ENCODE results near the gene ADGRG1. TPM values are rescaled to one million over a fixed set of nuclear protein-coding genes. Genes with fewer than 3 reads are reported as not detected.

ADGRG1 gene
- total RNA-seq, 2 experiments from 2014 or later: 3.3 to 3.7 TPM

- Mint-ChIP-seq H3K27ac (peak overlapping the region; percentile 54), H3K4me3 (no peak overlapping the region), H3K9me3 (ENCODE audit: insufficient read depth) (no peaks in the 10 kb centered on the region), H3K4me1 (ENCODE audit: low read depth) (peaks cover 51% of the 10 kb centered on the region), H3K27me3 (ENCODE audit: low read depth) (no peaks in the 10 kb centered on the region), H3K36me3 (ENCODE audit: low read depth) (no peaks in the 10 kb centered on the region)
- CTCF ChIA-PET: interaction anchor here (0.8 to 7.7 kb wide), 7 partner anchors 8 to 37 kb away, joined by 3 to 105 read pairs (median 4); no protein-coding TSS in a partner anchor
- no peak for DNase-seq
- POLR2A ChIA-PET: interaction anchor here (1.2 to 1.5 kb wide), 2 partner anchors 13 to 120 kb away, joined by 3 read pairs; partner anchors contain the start of gene KATNB1
- ATAC-seq: peak; percentile 10
Observed at GRCh38 chr16:57614944-57615343, 13.5 kb upstream of the ADGRG1 start.

DNA sequence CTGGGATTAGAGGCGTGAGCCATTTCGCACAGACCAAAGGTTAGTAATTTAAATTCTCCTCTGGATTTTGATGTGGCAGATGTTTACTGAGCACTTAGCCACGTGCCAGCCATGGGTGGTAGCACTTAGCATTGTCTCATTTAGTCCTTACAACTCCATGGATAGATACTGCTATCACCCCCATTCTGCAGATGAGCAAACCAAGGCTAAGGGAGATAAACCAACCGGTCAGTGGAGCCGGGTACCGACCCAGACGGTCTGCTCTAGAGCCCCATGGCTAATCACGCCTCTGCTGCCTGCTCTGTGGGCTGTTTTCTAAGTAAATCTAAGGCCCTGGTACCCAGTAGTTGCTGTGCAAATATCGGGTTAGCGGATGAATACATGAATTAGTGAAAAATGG is 12.6 kb upstream of the ADGRG1 start:
- Mint-ChIP-seq H3K4me3 (no peak overlapping the region), H3K27ac (no peak overlapping the region), H3K9me3 (ENCODE audit: insufficient read depth) (no peaks in the 10 kb centered on the region), H3K27me3 (ENCODE audit: low read depth) (no peaks in the 10 kb centered on the region), H3K4me1 (ENCODE audit: low read depth) (peaks cover 43% of the 10 kb centered on the region), H3K36me3 (ENCODE audit: low read depth) (no peaks in the 10 kb centered on the region)
- no peak for DNase-seq
- POLR2A ChIA-PET: no interaction called here
- no peak for ATAC-seq
- CTCF ChIA-PET: interaction anchor here (0.8 to 7.7 kb wide), 3 partner anchors 7 to 25 kb away, joined by 3 to 105 read pairs (median 8); no protein-coding TSS in a partner anchor

GRCh38 chr16:57616241-57616640 is 12.2 kb upstream of the ADGRG1 start:
- H3K27me3 Mint-ChIP-seq (ENCODE audit: low read depth): no peaks in the 10 kb centered on the region
- POLR2A ChIA-PET: no interaction called here
- H3K4me1 Mint-ChIP-seq (ENCODE audit: low read depth): peaks cover 38% of the 10 kb centered on the region
- no peak overlapping the region for H3K27ac Mint-ChIP-seq
- CTCF ChIA-PET: interaction anchor here (1.1 to 7.7 kb wide), 3 partner anchors 17 to 40 kb away, joined by 3 to 105 read pairs (median 4); no protein-coding TSS in a partner anchor
- no peaks in the 10 kb centered on the region for H3K9me3 Mint-ChIP-seq (ENCODE audit: insufficient read depth)
- ATAC-seq (no peak), DNase-seq (no peak)
- no peak overlapping the region for H3K4me3 Mint-ChIP-seq
- no peaks in the 10 kb centered on the region for H3K36me3 Mint-ChIP-seq (ENCODE audit: low read depth)

DNA sequence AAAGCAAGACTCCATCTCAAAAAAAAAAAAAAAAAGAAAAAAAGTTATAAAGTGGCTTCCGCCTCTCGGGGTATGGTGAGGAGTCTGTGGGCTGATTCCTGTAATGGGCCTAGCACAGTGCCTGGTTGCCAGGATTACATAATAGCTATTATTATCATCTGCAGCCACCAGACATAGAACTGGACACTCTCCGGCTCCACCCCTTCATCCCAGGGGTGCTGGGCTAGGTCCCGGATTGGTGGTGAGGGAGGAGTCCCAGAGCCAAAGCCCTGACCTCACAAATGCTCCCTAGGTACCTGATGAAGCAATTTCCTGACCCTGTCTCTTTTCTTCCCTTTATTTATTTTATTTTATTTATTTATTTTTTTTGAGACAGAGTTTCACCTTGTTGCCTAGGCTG is 11.6 kb upstream of the ADGRG1 start:
- no peak for ATAC-seq
- Mint-ChIP-seq H3K4me3 (no peak overlapping the region), H3K4me1 (ENCODE audit: low read depth) (peaks cover 32% of the 10 kb centered on the region), H3K27ac (no peak overlapping the region), H3K27me3 (ENCODE audit: low read depth) (no peaks in the 10 kb centered on the region), H3K36me3 (ENCODE audit: low read depth) (no peaks in the 10 kb centered on the region), H3K9me3 (ENCODE audit: insufficient read depth) (no peaks in the 10 kb centered on the region)
- ChIA-PET CTCF (interaction anchor here (1.1 to 1.2 kb wide), 2 partner anchors 26 to 40 kb away, joined by 3 to 4 read pairs; no protein-coding TSS in a partner anchor), POLR2A (no interaction called here)
- no peak for DNase-seq

DNA sequence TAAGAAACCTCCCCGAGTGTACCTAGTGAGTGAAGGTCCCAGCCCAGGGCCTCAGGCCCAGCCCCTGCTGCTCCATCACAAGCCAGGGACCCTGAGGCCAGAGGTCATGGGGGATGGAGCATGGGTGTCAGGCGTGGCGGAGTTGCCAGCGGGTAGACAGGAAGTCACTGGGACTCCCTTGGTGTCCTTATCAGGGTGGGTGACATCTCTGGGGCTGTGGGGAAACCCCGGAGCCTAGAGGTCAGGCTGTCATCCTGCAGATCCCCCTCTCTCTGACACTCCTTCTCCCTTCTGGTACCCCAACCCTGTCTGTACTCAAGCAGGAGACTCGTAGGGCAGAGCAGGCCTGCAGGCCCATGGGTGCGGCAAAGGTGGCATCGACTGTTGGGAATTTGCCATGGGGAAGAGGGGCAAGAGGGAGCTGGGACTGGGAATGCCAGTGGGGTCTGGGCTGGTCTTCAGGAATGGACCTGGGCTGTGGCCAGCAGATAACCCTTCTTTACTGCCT is 10.8 kb upstream of the ADGRG1 start:
- Mint-ChIP-seq H3K27ac (peak overlapping the region; percentile 58), H3K4me1 (ENCODE audit: low read depth) (peaks cover 30% of the 10 kb centered on the region)
- CTCF ChIA-PET: interaction anchor here (1.1 kb wide), 1 partner anchor 27 kb away, joined by 4 read pairs; no protein-coding TSS in a partner anchor

GRCh38 chr16:57618296-57619132 is 9.9 kb upstream of the ADGRG1 start:
- Mint-ChIP-seq H3K4me3 (no peak overlapping the region), H3K9me3 (ENCODE audit: insufficient read depth) (no peaks in the 10 kb centered on the region), H3K4me1 (ENCODE audit: low read depth) (peaks cover 32% of the 10 kb centered on the region), H3K27me3 (ENCODE audit: low read depth) (no peaks in the 10 kb centered on the region), H3K36me3 (ENCODE audit: low read depth) (no peaks in the 10 kb centered on the region), H3K27ac (peak overlapping the region; percentile 58)
- ChIA-PET POLR2A (no interaction called here), CTCF (interaction anchor here (1.5 kb wide), 1 partner anchor 9 kb away, joined by 3 read pairs; no protein-coding TSS in a partner anchor)
- DNase-seq: no peak
- ATAC-seq: no peak

More for the DNA sequence above, 10.8 kb upstream of the ADGRG1 start:
- Mint-ChIP-seq H3K9me3 (ENCODE audit: insufficient read depth) (no peaks in the 10 kb centered on the region), H3K4me3 (no peak overlapping the region), H3K36me3 (ENCODE audit: low read depth) (no peaks in the 10 kb centered on the region), H3K27me3 (ENCODE audit: low read depth) (no peaks in the 10 kb centered on the region)
- ATAC-seq (no peak), DNase-seq (no peak)
- POLR2A ChIA-PET: no interaction called here

DNA sequence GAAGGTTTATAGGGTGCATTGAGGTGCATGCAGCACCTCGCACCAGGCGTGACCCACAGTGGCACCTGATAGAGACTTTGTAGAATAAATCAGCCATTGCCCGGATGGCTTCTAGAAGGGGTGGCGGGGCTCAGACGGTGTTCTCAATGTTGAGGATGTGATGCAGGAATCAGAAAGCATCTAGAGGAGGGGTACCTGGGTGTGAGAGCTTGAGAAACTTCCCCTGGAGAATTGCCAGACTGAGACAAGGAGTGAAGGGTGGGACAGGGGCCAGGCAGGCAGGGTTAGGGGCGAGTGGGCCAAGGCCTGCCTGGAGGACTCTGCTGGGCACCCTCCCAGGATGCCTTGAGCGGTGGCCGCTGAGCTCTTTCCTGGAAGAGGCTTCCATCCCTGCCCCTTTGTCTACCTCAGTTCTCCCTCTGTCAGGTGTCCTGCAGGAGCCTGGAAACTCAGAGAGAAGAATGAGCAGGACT is 9.3 kb upstream of the ADGRG1 start:
- H3K27ac Mint-ChIP-seq: peak overlapping the region; percentile 60
- POLR2A ChIA-PET: no interaction called here
- DNase-seq: no peak

DNA sequence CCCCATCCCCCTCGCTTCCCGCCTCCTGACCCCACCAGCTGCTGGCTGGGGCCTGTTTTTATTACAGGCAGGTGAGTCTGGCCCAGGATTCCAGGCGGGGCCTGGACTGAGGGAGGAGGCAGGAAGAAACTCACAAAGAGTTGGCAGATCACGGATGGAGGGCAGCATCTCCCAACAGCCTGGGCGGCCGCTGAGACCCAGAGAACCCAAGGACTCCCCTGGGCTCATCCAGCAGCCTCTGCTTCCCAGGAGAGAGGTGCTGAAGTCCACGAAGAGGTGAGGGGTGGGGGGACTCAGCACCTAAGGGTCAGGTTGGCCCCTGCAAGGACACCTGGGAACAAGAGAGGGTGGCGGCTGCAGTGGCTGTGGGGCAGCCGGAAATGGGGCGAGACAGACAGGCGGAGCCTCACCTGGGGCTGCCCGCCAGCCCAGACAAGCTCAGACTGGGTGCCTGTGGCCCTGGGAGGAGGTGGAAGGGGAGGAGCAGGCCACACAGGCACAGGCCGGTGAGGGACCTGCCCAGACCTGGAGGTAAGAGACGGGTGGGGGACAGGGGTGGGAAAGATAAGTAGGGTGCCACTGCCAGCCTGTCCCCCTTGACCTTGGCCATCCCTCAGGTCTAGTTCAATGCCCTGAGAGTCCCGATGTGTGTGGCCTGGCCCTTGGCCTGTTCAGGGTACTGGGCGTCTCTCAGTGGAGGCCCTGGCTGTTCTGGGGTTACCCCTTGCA is 8.7 kb upstream of the ADGRG1 start:
- H3K36me3 Mint-ChIP-seq (ENCODE audit: low read depth): no peaks in the 10 kb centered on the region
- no peaks in the 10 kb centered on the region for H3K9me3 Mint-ChIP-seq (ENCODE audit: insufficient read depth)
- ChIA-PET POLR2A (interaction anchor here (0.6 kb wide), 1 partner anchor 709 kb away, joined by 3 read pairs; no protein-coding TSS in a partner anchor), CTCF (interaction anchor here (1.5 kb wide), 1 partner anchor 10 kb away, joined by 3 read pairs; no protein-coding TSS in a partner anchor)
- H3K4me1 Mint-ChIP-seq (ENCODE audit: low read depth): peaks cover 22% of the 10 kb centered on the region
- H3K4me3 Mint-ChIP-seq: no peak overlapping the region
- peak overlapping the region; percentile 30 for H3K27ac Mint-ChIP-seq
- DNase-seq (no peak), ATAC-seq (no peak)
- H3K27me3 Mint-ChIP-seq (ENCODE audit: low read depth): no peaks in the 10 kb centered on the region

More for the DNA sequence above, 9.3 kb upstream of the ADGRG1 start:
- ATAC-seq: no peak
- Mint-ChIP-seq H3K4me1 (ENCODE audit: low read depth) (peaks cover 28% of the 10 kb centered on the region), H3K27me3 (ENCODE audit: low read depth) (no peaks in the 10 kb centered on the region), H3K9me3 (ENCODE audit: insufficient read depth) (no peaks in the 10 kb centered on the region), H3K4me3 (no peak overlapping the region), H3K36me3 (ENCODE audit: low read depth) (no peaks in the 10 kb centered on the region)
- CTCF ChIA-PET: interaction anchor here (1.5 kb wide), 1 partner anchor 9 kb away, joined by 3 read pairs; no protein-coding TSS in a partner anchor

- Mint-ChIP-seq H3K4me3 (no peak overlapping the region), H3K9me3 (ENCODE audit: insufficient read depth) (no peaks in the 10 kb centered on the region), H3K4me1 (ENCODE audit: low read depth) (peaks cover 23% of the 10 kb centered on the region), H3K27ac (no peak overlapping the region), H3K27me3 (ENCODE audit: low read depth) (peaks cover 2% of the 10 kb centered on the region), H3K36me3 (ENCODE audit: low read depth) (no peaks in the 10 kb centered on the region)
- DNase-seq (no peak), ATAC-seq (no peak)
- ChIA-PET POLR2A (interaction anchor here (0.6 kb wide), 2 partner anchors 710 to 995 kb away, joined by 3 to 4 read pairs; partner anchors contain the start of gene MT1E), CTCF (no interaction called here)
Observed at GRCh38 chr16:57620335-57621231, 7.8 kb upstream of the ADGRG1 start.

DNA sequence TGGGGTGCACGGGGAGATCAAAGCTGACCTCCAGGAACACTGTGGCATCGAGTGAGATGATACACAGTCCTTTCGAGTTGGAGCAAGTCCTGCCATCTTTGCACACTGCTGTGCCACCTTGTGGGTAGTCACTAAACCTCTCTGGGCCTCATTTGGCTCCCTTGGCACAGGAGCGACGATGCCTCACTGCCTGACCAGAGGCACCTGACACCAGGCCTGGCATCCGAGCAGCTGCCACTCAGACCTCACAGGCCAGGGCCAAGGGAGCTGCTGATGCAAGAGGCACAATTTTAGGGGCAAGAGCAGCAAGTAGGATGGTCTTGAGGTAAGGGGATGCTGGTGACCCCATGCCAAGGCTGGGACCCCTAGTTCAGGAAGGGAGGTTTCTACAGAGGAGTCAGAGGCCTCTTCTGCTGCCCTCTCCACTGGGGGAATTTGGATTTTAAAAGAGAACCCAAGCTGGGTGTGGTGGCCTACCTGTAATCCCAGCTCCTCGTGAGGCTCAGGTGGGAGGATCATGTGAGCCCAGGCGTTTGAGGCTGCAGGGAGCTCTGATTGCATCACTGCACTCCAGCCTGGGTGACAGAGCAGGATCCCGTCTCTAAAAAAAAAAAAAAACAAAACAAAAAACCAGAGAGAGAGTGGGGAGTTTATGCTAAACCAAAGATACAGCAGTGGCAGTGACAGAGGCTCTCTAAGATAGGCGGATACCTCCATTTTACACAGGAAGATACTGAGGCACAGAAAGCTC is 6.7 kb upstream of the ADGRG1 start:
- no peaks in the 10 kb centered on the region for H3K9me3 Mint-ChIP-seq (ENCODE audit: insufficient read depth)
- DNase-seq: no peak

More for the DNA sequence above, 6.7 kb upstream of the ADGRG1 start:
- peaks cover 4% of the 10 kb centered on the region for H3K27me3 Mint-ChIP-seq (ENCODE audit: low read depth)
- no peak overlapping the region for H3K4me3 Mint-ChIP-seq
- peaks cover 24% of the 10 kb centered on the region for H3K4me1 Mint-ChIP-seq (ENCODE audit: low read depth)
- POLR2A ChIA-PET: no interaction called here
- peak overlapping the region; percentile 34 for H3K27ac Mint-ChIP-seq
- H3K36me3 Mint-ChIP-seq (ENCODE audit: low read depth): no peaks in the 10 kb centered on the region
- CTCF ChIA-PET: interaction anchor here (1.0 to 3.7 kb wide), 2 partner anchors 26 to 31 kb away, joined by 3 to 14 read pairs; no protein-coding TSS in a partner anchor
- no peak for ATAC-seq

All from activated CD8-positive, alpha-beta T cell treated with anti-CD3 and anti-CD28 coated beads, Interleukin-2, amount 10 ng/mL, durations not matched to agents 7 days and 5 days (primary cell).